HepG2 (cell line): ENCODE results near the gene PLXNA4. TPM values are rescaled to one million over a fixed set of nuclear protein-coding genes. Genes with fewer than 3 reads are reported as not detected.

Experiments used
- ATAC-seq: fragments of 200-7000 bp; cut with Tn5 transposase; 3 replicates; pipeline ENCODE4 v1.9.1; 2020; ENCODE audit warnings: mild to moderate bottlenecking, moderate library complexity
- BruUV-seq: library from RNA; stranded (reverse); fragments of 400-500 nt; replicated peaks from 2 replicates; lab custom pipeline; 2021; lab: Mats Ljungman, UMichigan
- CTCF ChIA-PET: fragments of 300-600 bp; formaldehyde crosslinking; extraction: SDS; loops from one replicate; lab custom pipeline; 2021; ENCODE audit warnings: low total read pairs, inconsistent platforms, low intra/inter-chr PET ratio; lab: Yijun Ruan, JAX
- POLR2A ChIA-PET: fragments of 350-600 bp; sonication (Branson Sonifier 250); formaldehyde crosslinking; loops from one replicate; lab custom pipeline; 2020; ENCODE audit warnings: antibody characterized with exemption, inconsistent platforms; lab: Yijun Ruan, JAX
- DNase-seq: peaks from one replicate; pipeline ENCODE4 v3.0.0-alpha.2; 2015; ENCODE audit warnings: low spot score
- FAIRE-seq: peaks from 3 replicates; lab custom pipeline; 2011; peaks lifted over from hg19 to GRCh38; lab: Jason Lieb, UNC
- H2AFZ ChIP-seq: one replicate; pipeline ENCODE4 v1.6.1; 2011; ENCODE audit warnings: low read length, inconsistent platforms
- H3K27ac ChIP-seq: fragments of 300-600 bp; 3 replicates; pipeline ENCODE4 v1.8.0; 2011; ENCODE audit warnings: mixed run types, mild to moderate bottlenecking, mixed read lengths, low read length, inconsistent platforms; ENCODE audit not compliant: insufficient read depth; ENCODE audit errors: extremely low read length
- H3K27me3 ChIP-seq, 2 experiments: fragments of 200-600 bp in 1 of 2; 2 replicates in 1 of 2; 3 replicates in 1 of 2; pipeline versions ENCODE4 v1.6.0 to v1.8.0; 2011; ENCODE audit warnings: low read length in 2 of 2, mild to moderate bottlenecking in 2 of 2, moderate library complexity in 2 of 2, inconsistent platforms in 1 of 2; ENCODE audit not compliant: insufficient read depth in 2 of 2, control insufficient read depth in 1 of 2
- H3K36me3 ChIP-seq, 2 experiments: fragments of 200-600 bp in 1 of 2; replicated peaks in 1 of 2; 2 replicates in 1 of 2; 3 replicates in 1 of 2; pipeline versions ENCODE4 v1.5.1 to v1.8.0; 2011; ENCODE audit warnings: low read length in 2 of 2, inconsistent platforms in 1 of 2; ENCODE audit not compliant: insufficient read depth in 2 of 2, control insufficient read depth in 1 of 2
- H3K4me1 ChIP-seq: 2 replicates; pipeline ENCODE4 v1.5.1; 2012; ENCODE audit warnings: low read length, inconsistent platforms; ENCODE audit not compliant: insufficient read depth
- H3K4me2 ChIP-seq: 2 replicates; pipeline ENCODE4 v1.6.0; 2011; ENCODE audit warnings: low read depth, low read length, inconsistent platforms
- H3K4me3 ChIP-seq, 3 experiments: fragments of 200-600 bp in 1 of 3; sonication (generic), shearing (Covaris generic) in 1 of 3; replicated peaks in 1 of 3; 2 replicates each; pipeline ENCODE4 v1.5.1; 2011 to 2016; ENCODE audit warnings: low read length in 3 of 3, inconsistent platforms in 2 of 3, low read depth in 2 of 3, mild to moderate bottlenecking in 2 of 3, control low read depth in 1 of 3, mixed read lengths in 1 of 3; ENCODE audit not compliant: insufficient read depth in 1 of 3
- H3K79me2 ChIP-seq: one replicate; pipeline ENCODE4 v1.6.1; 2011; ENCODE audit warnings: low read length, inconsistent platforms; ENCODE audit not compliant: insufficient read depth
- H3K9ac ChIP-seq: 2 replicates; pipeline ENCODE4 v1.6.0; 2011; ENCODE audit warnings: mild to moderate bottlenecking, low read depth, low read length, inconsistent platforms; ENCODE audit not compliant: insufficient read depth
- H3K9me3 ChIP-seq: 2 replicates; pipeline ENCODE4 v1.5.1; 2012; ENCODE audit warnings: mild to moderate bottlenecking, low read length
- H4K20me1 ChIP-seq: 2 replicates; pipeline ENCODE4 v1.6.0; 2011; ENCODE audit warnings: inconsistent platforms, mild to moderate bottlenecking, low read length, moderate library complexity; ENCODE audit not compliant: insufficient read depth
- BRCA1 ChIP-seq: sonication (generic); formaldehyde crosslinking; IDR thresholded peaks from 2 replicates; pipeline ENCODE4 v1.4.0; 2020; ENCODE audit warnings: missing genetic modification reagents
- DNMT1 ChIP-seq: sonication (generic); formaldehyde crosslinking; IDR thresholded peaks from 2 replicates; pipeline ENCODE4 v1.5.1; 2020; ENCODE audit warnings: mild to moderate bottlenecking, missing genetic modification reagents
- FOXK1 ChIP-seq: sonication (generic); formaldehyde crosslinking; IDR thresholded peaks from 2 replicates; pipeline ENCODE4 v1.4.0; 2020; ENCODE audit warnings: low read depth, missing genetic modification reagents, borderline replicate concordance
- HOXD1 ChIP-seq: sonication (generic); formaldehyde crosslinking; IDR thresholded peaks from 2 replicates; pipeline ENCODE4 v1.5.0; 2020; ENCODE audit warnings: missing genetic modification reagents
- SIX4 ChIP-seq: sonication (generic); formaldehyde crosslinking; IDR thresholded peaks from 2 replicates; pipeline ENCODE4 v1.4.0; 2020; ENCODE audit warnings: missing genetic modification reagents
- ZBTB38 ChIP-seq: sonication (generic); formaldehyde crosslinking; IDR thresholded peaks from 2 replicates; pipeline ENCODE4 v1.5.1; 2020; ENCODE audit warnings: mild to moderate bottlenecking, missing genetic modification reagents
- ZMYM4 ChIP-seq: sonication (generic); formaldehyde crosslinking; IDR thresholded peaks from 2 replicates; pipeline ENCODE4 v1.8.1; 2023; ENCODE audit warnings: mild to moderate bottlenecking, missing genetic modification reagents
- ZNF343 ChIP-seq: sonication (generic); formaldehyde crosslinking; IDR thresholded peaks from 2 replicates; pipeline ENCODE4 v1.4.0; 2020; ENCODE audit warnings: mild to moderate bottlenecking, missing genetic modification reagents
- ZNF367 ChIP-seq: sonication (generic); formaldehyde crosslinking; IDR thresholded peaks from 2 replicates; pipeline ENCODE4 v1.4.0; 2020; ENCODE audit warnings: missing genetic modification reagents, borderline replicate concordance
- ZNF556 ChIP-seq: sonication (generic); formaldehyde crosslinking; IDR thresholded peaks from 2 replicates; pipeline ENCODE4 v1.4.0; 2020; ENCODE audit warnings: mild to moderate bottlenecking, missing genetic modification reagents, borderline replicate concordance
- ZNF766 ChIP-seq: sonication (generic); formaldehyde crosslinking; IDR thresholded peaks from 2 replicates; pipeline ENCODE4 v1.5.0; 2020; ENCODE audit warnings: missing genetic modification reagents, borderline replicate concordance
- WGBS: methylation state at CpG from one replicate; pipeline ENCODE4 v1.1.6; 2017; ENCODE audit warnings: low lambda C conversion rate; 5-methylcytosine and 5-hydroxymethylcytosine counted together
- in situ Hi-C: cut with HindIII; loops from 2 replicates; pipeline ENCODE4 v1.10.0; 2017; ENCODE audit warnings: low pct_unique_long_range_greater_than_20kb; ENCODE audit not compliant: extremely low pct_ligation_motif_present
- intact Hi-C: fragments of 100-400 bp; cut with micrococcal nuclease; formaldehyde crosslinking; loops from one replicate; pipeline ENCODE4 v1.10.0; 2022; ENCODE audit not compliant: unreplicated experiment
- polyA plus RNA-seq, 8 experiments: library from polyadenylated mRNA; depleted of rRNA in 3 of 8; stranded (reverse) in 7 of 8; unstranded in 1 of 8; fragments of >200 nt; fragmentation: Illumina TruSeq in 4 of 8; extraction: Trizol in 4 of 8; gene quantifications; 2 replicates each; pipeline versions ENCODE4 v1.2.1 to v1.2.3, GENCODE V29; 2011 to 2016; ENCODE audit warnings: low read depth in 4 of 8, missing spikeins in 1 of 8, mixed read lengths in 1 of 8; ENCODE audit not compliant: insufficient read depth in 1 of 8
- total RNA-seq, 5 experiments: library from RNA; depleted of rRNA; stranded (reverse); fragments of >200 nt; fragmentation: Illumina TruSeq; extraction: Trizol; gene quantifications; 2 replicates each; pipeline ENCODE4 v1.2.3, GENCODE V29; 2016; ENCODE audit warnings: low read depth in 1 of 5

PLXNA4 gene
- total and polyA plus RNA-seq, 2 of the 13 experiments (the other 11 are each of a cell fraction or from before 2014, with no cell fraction given), result 0.01 to 0.04 TPM

- no peaks in the 10 kb centered on the region for H3K79me2 ChIP-seq
- TF ChIP-seq ZNF556 (CRISPR knock-in tag), result no peak
- no peak for TF ChIP-seq ZNF343
- TF ChIP-seq DNMT1 (CRISPR knock-in tag), result no peak
- no peak for TF ChIP-seq ZNF367 (CRISPR knock-in tag)
- TF ChIP-seq BRCA1 (CRISPR knock-in tag), result no peak
- no peak for TF ChIP-seq HOXD1 (CRISPR knock-in tag)
- TF ChIP-seq SIX4 (CRISPR knock-in tag), result no peak
- TF ChIP-seq ZNF766, result no peak
- TF ChIP-seq ZBTB38, result no peak
- TF ChIP-seq ZMYM4, result no peak
- H3K4me3 ChIP-seq, result no peak overlapping the region
- FAIRE-seq (no peak), DNase-seq (no peak), ATAC-seq (no peak)
- no peak overlapping the region for H2AFZ ChIP-seq
- H4K20me1 ChIP-seq, result no peaks in the 10 kb centered on the region
- H3K36me3 ChIP-seq, result no peaks in the 10 kb centered on the region
- in situ Hi-C loops, result no loop called here
- no peak overlapping the region for H3K4me2 ChIP-seq
- H3K27me3 ChIP-seq, result peaks cover 0 to 4% of the 10 kb centered on the region in 2 experiments; a peak in 1 of 5 replicates
- no TSS peak for BruUV-seq
- H3K9ac ChIP-seq, result no peak overlapping the region
- H3K27ac ChIP-seq, result no peak overlapping the region
- H3K4me1 ChIP-seq, result no peaks in the 10 kb centered on the region
- ChIA-PET POLR2A (no interaction called here), CTCF (no interaction called here)
- 5% methylated on average over 9 of the region's 9 CpGs for WGBS
- H3K9me3 ChIP-seq, result no peaks in the 10 kb centered on the region
- intact Hi-C loops, result no loop called here
These were observed 182.4 kb downstream of the PLXNA4 start for GRCh38 chr7:132393789-132394261.

- no peaks in the 10 kb centered on the region for H4K20me1 ChIP-seq
- no peak overlapping the region for H2AFZ ChIP-seq
- POLR2A ChIA-PET, result no interaction called here
- no peak overlapping the region for H3K9ac ChIP-seq
- FAIRE-seq (no peak), ATAC-seq (no peak), DNase-seq (no peak)
- H3K27ac ChIP-seq, result no peak overlapping the region
- in situ Hi-C loops, result no loop called here
- no TSS peak for BruUV-seq
- H3K4me1 ChIP-seq, result no peaks in the 10 kb centered on the region
- no peak overlapping the region for H3K4me2 ChIP-seq
- intact Hi-C loops, result no loop called here
- H3K27me3 ChIP-seq, result peaks cover 0 to 4% of the 10 kb centered on the region in 2 experiments; a peak in 1 of 5 replicates
- no peak for TF ChIP-seq FOXK1 (CRISPR knock-in tag)
- no peaks in the 10 kb centered on the region for H3K79me2 ChIP-seq
- WGBS, result 20% methylated on average over 5 of the region's 8 CpGs
- H3K36me3 ChIP-seq, result no peaks in the 10 kb centered on the region
- H3K4me3 ChIP-seq, result no peak overlapping the region
- no peaks in the 10 kb centered on the region for H3K9me3 ChIP-seq
- CTCF ChIA-PET, result no interaction called here
These were observed 183.6 kb downstream of the PLXNA4 start for GRCh38 chr7:132392713-132393112.
